ENCODE results near the gene DEFB129. TPM values are rescaled to one million over a fixed set of nuclear protein-coding genes. Genes with fewer than 3 reads are reported as not detected.
"Not testable (repeated sequence)": the region's sequence is repeated elsewhere in the genome, so short reads cannot be mapped to it uniquely, and the experiment has no call there.

Gene DEFB129
- total RNA-seq, 1 experiment from 2014 or later = not detected

DNA sequence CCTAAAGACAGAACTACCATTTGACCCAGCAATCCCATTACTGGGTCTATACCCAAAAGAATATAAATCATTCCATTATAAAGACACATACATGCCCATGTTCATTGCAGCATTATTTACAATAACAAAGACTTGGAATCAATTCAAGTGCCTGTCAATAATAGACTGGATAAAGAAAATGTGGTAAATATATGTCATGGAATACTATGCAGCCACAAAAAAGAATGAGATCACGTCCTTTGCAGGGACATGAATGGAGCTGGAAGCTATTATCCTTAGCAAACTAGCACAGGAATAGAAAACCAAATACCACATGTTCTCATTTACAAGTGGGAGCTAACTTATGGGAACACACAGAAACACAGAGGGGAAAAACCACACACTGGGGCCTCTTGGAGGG, 28.8 kb upstream of the DEFB129 start:
- H3K27ac Mint-ChIP-seq (ENCODE audit: low read depth, unreplicated experiment) = no peak overlapping the region
- intact Hi-C loops (cut with micrococcal nuclease) = no loop called here
- ChIA-PET POLR2A (no interaction called here), CTCF (no interaction called here)
- H3K36me3 Mint-ChIP-seq (ENCODE audit: insufficient read depth, unreplicated experiment) = no peaks in the 10 kb centered on the region
- no peak for TF ChIP-seq CTCF (IDR thresholded peaks at IDR 0.05; ENCODE audit: unreplicated experiment)
- peaks cover 47% of the 10 kb centered on the region for H3K27me3 Mint-ChIP-seq (ENCODE audit: insufficient read depth, unreplicated experiment)
- H3K9me3 Mint-ChIP-seq (ENCODE audit: unreplicated experiment) = no peaks in the 10 kb centered on the region
- no peaks in the 10 kb centered on the region for H3K4me1 Mint-ChIP-seq (ENCODE audit: insufficient read depth, unreplicated experiment)
- no peak overlapping the region for H3K4me3 Mint-ChIP-seq (ENCODE audit: unreplicated experiment)
- DNase-seq (ENCODE audit: unreplicated experiment) = no peak
- no TSS peak for BruUV-seq (replicated peaks)

DNA sequence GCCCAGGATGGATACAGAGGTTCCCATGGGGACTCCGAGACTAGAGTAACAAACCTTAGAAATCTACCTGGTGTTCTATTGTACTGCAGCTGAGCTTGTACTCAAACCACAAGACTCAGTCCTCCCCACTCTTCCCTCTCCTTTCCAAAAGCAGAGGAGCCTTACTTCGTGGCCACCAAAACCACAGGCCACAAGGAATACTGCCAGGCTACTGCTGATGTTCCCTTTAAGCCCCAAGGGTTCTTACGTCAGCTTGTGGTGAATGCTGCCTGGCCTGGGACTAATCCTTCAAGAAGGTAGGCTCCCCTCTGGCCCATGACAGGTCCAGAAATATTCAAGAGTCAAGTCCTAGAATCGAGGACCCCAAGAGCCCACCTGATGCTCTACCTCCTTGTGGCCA, 27.1 kb upstream of the DEFB129 start:
- DNase-seq (ENCODE audit: unreplicated experiment) = peak; percentile 3
- no peaks in the 10 kb centered on the region for H3K9me3 Mint-ChIP-seq (ENCODE audit: unreplicated experiment)
- peaks cover 56% of the 10 kb centered on the region for H3K27me3 Mint-ChIP-seq (ENCODE audit: insufficient read depth, unreplicated experiment)
- BruUV-seq (replicated peaks) = no TSS peak
- ChIA-PET CTCF (interaction anchor here (2.3 kb wide), 1 partner anchor 19 kb away, joined by 6 read pairs; no protein-coding TSS in a partner anchor), POLR2A (no interaction called here)
- no peak for TF ChIP-seq CTCF (IDR thresholded peaks at IDR 0.05; ENCODE audit: unreplicated experiment)
- H3K4me3 Mint-ChIP-seq (ENCODE audit: unreplicated experiment) = no peak overlapping the region
- no peak overlapping the region for H3K27ac Mint-ChIP-seq (ENCODE audit: low read depth, unreplicated experiment)
- intact Hi-C loops (cut with micrococcal nuclease) = no loop called here
- no peaks in the 10 kb centered on the region for H3K36me3 Mint-ChIP-seq (ENCODE audit: insufficient read depth, unreplicated experiment)
- no peaks in the 10 kb centered on the region for H3K4me1 Mint-ChIP-seq (ENCODE audit: insufficient read depth, unreplicated experiment)

GRCh38 chr20:203630-204029, 23.4 kb upstream of the DEFB129 start:
- H3K27me3 Mint-ChIP-seq (ENCODE audit: insufficient read depth, unreplicated experiment) = peaks cover 53% of the 10 kb centered on the region
- CTCF ChIA-PET = interaction anchor here (0.6 to 2.2 kb wide), 2 partner anchors 22 to 32 kb away, joined by 3 to 4 read pairs; no protein-coding TSS in a partner anchor

GRCh38 chr20:208942-209566, 18.0 kb upstream of the DEFB129 start:
- Mint-ChIP-seq H3K27ac (ENCODE audit: low read depth, unreplicated experiment) (no peak overlapping the region), H3K4me3 (ENCODE audit: unreplicated experiment) (no peak overlapping the region), H3K27me3 (ENCODE audit: insufficient read depth, unreplicated experiment) (peaks cover 54% of the 10 kb centered on the region), H3K36me3 (ENCODE audit: insufficient read depth, unreplicated experiment) (no peaks in the 10 kb centered on the region), H3K9me3 (ENCODE audit: unreplicated experiment) (no peaks in the 10 kb centered on the region), H3K4me1 (ENCODE audit: insufficient read depth, unreplicated experiment) (no peaks in the 10 kb centered on the region)
- peak; percentile 62 for TF ChIP-seq CTCF (IDR thresholded peaks at IDR 0.05; ENCODE audit: unreplicated experiment)
- BruUV-seq (replicated peaks) = no TSS peak
- DNase-seq (ENCODE audit: unreplicated experiment) = peak; percentile 61
- CTCF ChIA-PET = interaction anchor here (0.7 to 2.5 kb wide), 8 partner anchors 8 to 1267 kb away, joined by 3 to 10 read pairs (median 4); no protein-coding TSS in a partner anchor
- intact Hi-C loops (cut with micrococcal nuclease) = loop anchor here (1.0 kb wide), 2 partner anchors 58 to 121 kb away; no protein-coding TSS in a partner anchor
- POLR2A ChIA-PET = no interaction called here

More at GRCh38 chr20:203630-204029, 23.4 kb upstream of the DEFB129 start:
- H3K27ac Mint-ChIP-seq (ENCODE audit: low read depth, unreplicated experiment); H3K36me3 Mint-ChIP-seq (ENCODE audit: insufficient read depth, unreplicated experiment); intact Hi-C loops (cut with micrococcal nuclease); DNase-seq (ENCODE audit: unreplicated experiment); H3K4me1 Mint-ChIP-seq (ENCODE audit: insufficient read depth, unreplicated experiment); BruUV-seq (replicated peaks); H3K9me3 Mint-ChIP-seq (ENCODE audit: unreplicated experiment); H3K4me3 Mint-ChIP-seq (ENCODE audit: unreplicated experiment): not testable (repeated sequence)
- POLR2A ChIA-PET = interaction anchor here (1.3 kb wide), 1 partner anchor 16 kb away, joined by 4 read pairs; no protein-coding TSS in a partner anchor
